HCT116 (cell line): ENCODE data around the gene CYSTM1.

Experiments
- CBX3 ChIP-seq: IDR thresholded peaks from 2 replicates; pipeline ENCODE4 v1.6.1; 2012; ENCODE audit warnings: low read depth
- CEBPB ChIP-seq: IDR thresholded peaks from 2 replicates; pipeline ENCODE4 v1.6.1; 2012; ENCODE audit warnings: low read depth
- EZH2 ChIP-seq: fragments of 200-600 bp; sonication (generic); IDR thresholded peaks from 2 replicates; pipeline ENCODE4 v1.6.1; 2017; ENCODE audit warnings: antibody characterized with exemption, mixed run types
- POLR2A ChIP-seq: IDR thresholded peaks from 2 replicates; pipeline ENCODE4 v1.7.0; 2011; ENCODE audit warnings: borderline replicate concordance; ENCODE audit not compliant: insufficient read depth, insufficient read length; ENCODE audit errors: extremely low read depth
- RAD21 ChIP-seq: IDR thresholded peaks from 2 replicates; pipeline ENCODE4 v1.6.1; 2012; ENCODE audit warnings: low read depth, mild to moderate bottlenecking
- REST ChIP-seq: IDR thresholded peaks from 2 replicates; pipeline ENCODE4 v1.6.1; 2012; ENCODE audit warnings: low read depth
- SIN3A ChIP-seq: IDR thresholded peaks from 2 replicates; pipeline ENCODE4 v1.6.1; 2012; ENCODE audit warnings: low read depth
- SP1 ChIP-seq: IDR thresholded peaks from 2 replicates; pipeline ENCODE4 v1.6.1; 2012; ENCODE audit warnings: low read depth
- TCF7L2 ChIP-seq: IDR thresholded peaks from 2 replicates; pipeline ENCODE4 v1.7.0; 2011; ENCODE audit warnings: borderline replicate concordance, inconsistent platforms; ENCODE audit not compliant: insufficient read depth, insufficient read length; ENCODE audit errors: extremely low read depth
- YY1 ChIP-seq: IDR thresholded peaks from 2 replicates; pipeline ENCODE4 v1.6.1; 2011; ENCODE audit warnings: low read length, low read depth, moderate library complexity, mild to moderate bottlenecking; ENCODE audit not compliant: insufficient replicate concordance; ENCODE audit errors: extremely low read depth
- ZBTB33 ChIP-seq: IDR thresholded peaks from 2 replicates; pipeline ENCODE4 v1.6.1; 2011; ENCODE audit warnings: mild to moderate bottlenecking, low read length, moderate library complexity; ENCODE audit not compliant: insufficient replicate concordance; ENCODE audit errors: extremely low read depth
- TF ChIP-seq, protein P1 (sequence below): IDR thresholded peaks from 2 replicates; pipeline ENCODE4 v1.6.1; 2012
- TF ChIP-seq, protein P2 (sequence below), 3 experiments: fragments of 200-600 bp in 1 of 3; sonication (generic) in 1 of 3; IDR thresholded peaks in 2 of 3; conservative IDR thresholded peaks in 1 of 3; 2 replicates each; pipeline ENCODE4 v1.5.1; 2012 to 2017; ENCODE audit warnings: low read depth in 2 of 3, low read length in 2 of 3, antibody characterized with exemption in 1 of 3, borderline replicate concordance in 1 of 3, control low read depth in 1 of 3, mild to moderate bottlenecking in 1 of 3, mixed read lengths in 1 of 3, mixed run types in 1 of 3, moderate library complexity in 1 of 3; ENCODE audit not compliant: insufficient read depth in 1 of 3
- TF ChIP-seq, protein P3 (sequence below): IDR thresholded peaks from 2 replicates; pipeline ENCODE4 v1.6.1; 2012

GRCh38 chr5:140150201-140150600 is 24.8 kb upstream of the CYSTM1 start:
- TF ChIP-seq, protein P1, sequence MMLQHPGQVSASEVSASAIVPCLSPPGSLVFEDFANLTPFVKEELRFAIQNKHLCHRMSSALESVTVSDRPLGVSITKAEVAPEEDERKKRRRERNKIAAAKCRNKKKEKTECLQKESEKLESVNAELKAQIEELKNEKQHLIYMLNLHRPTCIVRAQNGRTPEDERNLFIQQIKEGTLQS: no peak
- TF ChIP-seq RAD21: no peak
- TF ChIP-seq REST: no peak
- TF ChIP-seq CEBPB: no peak
- no peak for TF ChIP-seq YY1
- TF ChIP-seq, protein P2, sequence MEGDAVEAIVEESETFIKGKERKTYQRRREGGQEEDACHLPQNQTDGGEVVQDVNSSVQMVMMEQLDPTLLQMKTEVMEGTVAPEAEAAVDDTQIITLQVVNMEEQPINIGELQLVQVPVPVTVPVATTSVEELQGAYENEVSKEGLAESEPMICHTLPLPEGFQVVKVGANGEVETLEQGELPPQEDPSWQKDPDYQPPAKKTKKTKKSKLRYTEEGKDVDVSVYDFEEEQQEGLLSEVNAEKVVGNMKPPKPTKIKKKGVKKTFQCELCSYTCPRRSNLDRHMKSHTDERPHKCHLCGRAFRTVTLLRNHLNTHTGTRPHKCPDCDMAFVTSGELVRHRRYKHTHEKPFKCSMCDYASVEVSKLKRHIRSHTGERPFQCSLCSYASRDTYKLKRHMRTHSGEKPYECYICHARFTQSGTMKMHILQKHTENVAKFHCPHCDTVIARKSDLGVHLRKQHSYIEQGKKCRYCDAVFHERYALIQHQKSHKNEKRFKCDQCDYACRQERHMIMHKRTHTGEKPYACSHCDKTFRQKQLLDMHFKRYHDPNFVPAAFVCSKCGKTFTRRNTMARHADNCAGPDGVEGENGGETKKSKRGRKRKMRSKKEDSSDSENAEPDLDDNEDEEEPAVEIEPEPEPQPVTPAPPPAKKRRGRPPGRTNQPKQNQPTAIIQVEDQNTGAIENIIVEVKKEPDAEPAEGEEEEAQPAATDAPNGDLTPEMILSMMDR (IDR thresholded peaks at IDR 0.05 in 2 of 3, conservative IDR thresholded peaks at IDR 0.05 in 1 of 3; ENCODE audit: borderline replicate concordance in 1 of 3, insufficient read depth in 1 of 3, low read depth in 2 of 3, low read length in 2 of 3): no peak
- no peak for TF ChIP-seq CBX3
- no peak for TF ChIP-seq POLR2A
- no peak for TF ChIP-seq TCF7L2
- TF ChIP-seq, protein P3, sequence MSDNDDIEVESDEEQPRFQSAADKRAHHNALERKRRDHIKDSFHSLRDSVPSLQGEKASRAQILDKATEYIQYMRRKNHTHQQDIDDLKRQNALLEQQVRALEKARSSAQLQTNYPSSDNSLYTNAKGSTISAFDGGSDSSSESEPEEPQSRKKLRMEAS: no peak
- TF ChIP-seq SP1: no peak
- TF ChIP-seq EZH2: no peak
- TF ChIP-seq ZBTB33: no peak
- TF ChIP-seq SIN3A: no peak
